HG03103 (cell line): ENCODE data around the gene MGAT4C.
A peak's percentile ranks its signal among the peaks of the same experiment; 100 is the strongest.

ENCODE experiments used
- ATAC-seq: cut with Tn5 transposase; IDR thresholded peaks from one replicate; pipeline ENCODE4 v1.9.1; 2021; ENCODE audit warnings: low read depth; ENCODE audit not compliant: unreplicated experiment

The MGAT4C gene

GRCh38 chr12:85993746-85994145, 262.4 kb downstream of the MGAT4C start:
- no peak for ATAC-seq

DNA sequence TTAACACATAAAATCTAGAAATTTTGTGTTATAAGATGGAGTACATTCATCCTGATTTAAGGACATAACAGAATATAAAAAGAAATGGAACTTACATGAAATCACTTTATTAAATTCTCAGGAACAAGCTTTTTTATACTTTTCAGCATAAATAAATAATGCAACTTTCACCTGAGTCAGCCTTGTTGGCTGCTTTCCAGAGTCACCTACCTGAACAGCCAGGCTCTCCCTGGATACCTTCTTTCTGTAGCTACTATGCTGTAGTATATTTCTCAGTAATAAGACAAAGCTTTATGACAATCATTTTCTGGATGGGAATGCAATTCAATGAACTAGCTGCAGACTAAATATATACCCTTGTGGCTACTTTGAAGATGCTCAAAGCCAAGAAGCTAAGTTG, 270.2 kb downstream of the MGAT4C start:
- no peak for ATAC-seq

DNA sequence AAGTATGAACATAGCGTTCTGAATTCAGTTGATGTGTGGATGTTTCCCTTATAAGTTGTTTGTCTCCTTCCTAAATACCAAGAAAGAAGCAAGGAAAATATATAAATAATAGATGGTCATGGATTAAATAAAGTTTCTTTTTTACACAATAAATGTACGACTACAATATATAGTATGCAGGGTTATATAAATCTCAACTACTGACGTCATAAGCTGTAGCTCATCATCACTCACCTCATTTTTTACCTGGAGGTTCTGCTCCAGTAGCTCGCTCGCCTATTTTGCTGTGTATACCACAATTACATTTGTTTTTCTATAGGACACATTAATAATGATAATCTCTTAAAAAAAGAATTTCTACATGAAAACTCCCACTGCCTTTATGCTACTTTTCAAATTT, 272.6 kb downstream of the MGAT4C start:
- ATAC-seq, result no peak

DNA sequence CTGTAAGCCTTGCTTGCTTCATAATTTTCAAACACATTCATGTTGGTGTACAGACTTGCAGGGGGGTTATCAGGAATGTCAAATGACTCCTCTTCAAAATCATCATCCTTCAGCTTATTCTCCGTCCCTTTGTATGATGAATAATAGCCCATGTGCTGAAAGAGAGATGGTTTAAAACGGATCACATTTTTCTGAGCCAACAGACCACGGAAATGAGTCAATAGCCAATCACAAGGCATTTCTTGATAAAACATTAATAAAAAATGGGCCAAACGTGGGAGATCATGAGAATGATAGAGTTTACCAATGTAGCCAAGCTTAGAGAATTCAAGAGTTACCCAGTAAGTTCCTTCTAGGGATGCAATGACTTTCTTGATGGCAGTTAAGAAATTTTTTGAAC, 276.6 kb downstream of the MGAT4C start:
- ATAC-seq, result no peak

DNA sequence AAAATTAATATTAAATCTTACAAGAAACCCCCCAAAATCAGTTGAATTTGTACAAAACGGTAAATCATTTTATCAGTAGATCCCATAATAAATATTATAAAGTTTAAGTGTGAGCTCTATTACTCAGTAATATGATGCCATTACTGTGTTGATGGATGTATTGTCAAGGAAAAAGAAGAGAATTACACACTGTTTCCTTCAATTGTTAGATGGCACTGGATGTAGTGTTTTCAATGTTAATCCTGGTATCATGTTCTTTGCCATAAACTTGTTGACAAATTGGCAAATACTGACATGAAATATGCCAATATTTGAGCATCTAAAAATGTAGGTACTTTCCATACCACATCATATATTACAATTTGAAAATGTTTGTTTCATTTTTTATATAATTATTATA, 280.5 kb downstream of the MGAT4C start:
- no peak for ATAC-seq

DNA sequence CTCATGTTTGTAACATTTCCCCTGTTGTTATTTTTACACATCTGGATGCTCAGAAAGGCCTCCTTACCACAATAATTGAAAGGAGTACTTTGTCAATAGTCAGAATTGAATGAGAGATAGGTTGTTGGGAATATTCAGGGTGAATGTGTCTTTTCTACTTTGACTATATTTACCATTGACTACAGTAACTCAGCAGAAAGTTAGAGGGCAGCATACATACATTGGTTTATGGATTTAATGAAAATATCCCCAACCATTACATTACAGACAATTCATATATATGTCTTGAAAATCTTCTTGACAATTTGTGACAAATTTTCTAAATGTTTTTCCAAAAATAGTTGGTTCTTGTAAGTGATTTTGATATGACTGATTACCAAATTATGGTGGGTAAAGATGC, 284.4 kb downstream of the MGAT4C start:
- ATAC-seq, result no peak

DNA sequence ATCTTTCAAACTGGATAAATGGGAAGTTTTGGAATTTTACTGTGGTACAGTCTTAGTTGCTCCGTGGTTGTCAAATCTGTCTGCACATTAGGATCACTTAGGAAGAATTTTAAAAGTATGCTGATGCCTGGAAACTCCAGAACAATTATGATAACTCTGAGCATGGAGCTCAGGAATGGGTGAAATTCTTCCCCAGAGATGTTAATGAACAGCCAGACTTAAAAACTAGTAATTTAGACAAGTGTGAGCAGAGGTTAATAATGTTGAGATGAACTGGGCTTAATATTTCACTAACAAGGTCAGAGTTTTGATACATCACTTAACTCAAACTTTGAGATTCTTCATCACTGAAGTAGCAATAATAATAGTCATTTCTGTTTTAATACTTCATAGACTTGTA, 287.6 kb downstream of the MGAT4C start:
- no peak for ATAC-seq

- no peak for ATAC-seq
Measured at GRCh38 chr12:85963326-85963725, 292.9 kb downstream of the MGAT4C start.

DNA sequence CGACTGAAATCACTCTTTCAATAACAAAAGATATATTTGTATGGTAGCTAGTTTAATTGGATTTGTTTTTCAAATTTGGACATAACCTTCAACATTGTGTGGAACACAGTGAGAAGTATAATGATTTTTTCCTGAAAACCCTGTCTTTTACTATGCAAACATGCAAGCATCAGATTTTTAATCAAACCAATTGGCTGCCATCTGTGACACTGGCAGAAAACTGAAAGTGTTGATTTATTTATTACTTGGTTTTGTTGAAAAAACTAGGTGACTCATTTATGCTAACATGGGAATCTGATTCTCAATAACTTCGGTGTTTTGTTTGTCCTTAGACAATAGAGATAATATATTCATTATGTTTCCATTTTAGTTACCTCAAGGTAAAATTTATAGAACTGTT, 300.1 kb downstream of the MGAT4C start:
- ATAC-seq, result no peak

DNA sequence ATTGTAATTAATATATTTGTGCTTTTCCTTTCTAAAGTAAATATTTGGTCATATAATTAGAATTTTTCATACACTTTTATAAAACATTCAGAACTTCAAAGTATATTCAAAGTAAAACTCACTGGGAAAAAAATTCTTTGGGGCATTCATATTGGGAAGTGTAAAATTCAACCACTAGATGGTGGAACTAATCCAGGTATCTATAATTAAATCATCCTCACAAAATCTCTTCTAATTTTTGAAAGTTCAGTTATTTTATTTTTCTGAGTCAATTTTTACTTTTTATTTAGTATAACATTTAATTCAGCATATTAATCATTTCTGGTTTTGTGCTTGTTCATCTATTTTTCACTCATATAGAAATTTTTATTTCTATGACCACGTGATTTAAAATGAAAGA, 301.1 kb downstream of the MGAT4C start:
- ATAC-seq, result no peak

DNA sequence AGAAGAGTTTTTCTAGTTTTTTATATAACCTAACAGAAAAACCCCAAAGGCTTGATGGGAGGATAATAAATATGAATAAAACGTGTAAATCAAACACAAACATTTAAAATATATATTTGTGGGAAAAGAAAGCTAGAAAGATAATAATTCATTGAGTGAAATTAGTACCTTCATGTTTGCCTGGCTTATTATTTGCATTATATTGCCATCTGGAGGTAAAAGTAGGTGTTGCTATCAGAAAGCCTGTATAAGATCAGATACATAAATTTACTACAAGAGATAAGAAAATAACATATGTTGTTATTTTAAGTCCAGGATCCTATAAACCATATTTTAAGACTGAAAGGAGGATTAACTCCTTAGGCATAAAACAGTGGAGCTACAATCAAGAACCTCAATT, 304.4 kb downstream of the MGAT4C start:
- no peak for ATAC-seq

- no peak for ATAC-seq
Measured at GRCh38 chr12:85949253-85949652, 306.9 kb downstream of the MGAT4C start.

- no peak for ATAC-seq
Measured at GRCh38 chr12:85948340-85948739, 307.9 kb downstream of the MGAT4C start.

DNA sequence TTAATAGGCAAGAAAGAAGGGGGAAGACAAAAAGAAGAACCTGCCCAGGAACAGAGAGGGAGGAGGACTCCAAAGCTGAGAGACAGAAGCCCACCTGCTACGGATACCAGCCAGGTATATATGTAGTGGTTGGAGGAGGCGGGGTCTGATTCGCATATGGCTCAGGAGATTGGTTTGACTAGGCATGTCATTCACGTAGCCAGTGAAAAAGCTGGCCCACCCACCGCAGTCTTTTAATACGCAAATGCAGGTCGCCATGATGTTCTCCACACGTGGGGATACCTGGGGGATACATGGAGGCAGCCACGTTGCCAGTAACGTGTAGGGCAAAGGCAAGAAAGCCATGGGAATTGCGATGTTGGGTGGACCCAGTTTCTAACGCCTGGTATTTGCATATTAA, 308.9 kb downstream of the MGAT4C start:
- ATAC-seq, result no peak

- ATAC-seq, result no peak
Measured at GRCh38 chr12:85946375-85946774, 309.8 kb downstream of the MGAT4C start.

DNA sequence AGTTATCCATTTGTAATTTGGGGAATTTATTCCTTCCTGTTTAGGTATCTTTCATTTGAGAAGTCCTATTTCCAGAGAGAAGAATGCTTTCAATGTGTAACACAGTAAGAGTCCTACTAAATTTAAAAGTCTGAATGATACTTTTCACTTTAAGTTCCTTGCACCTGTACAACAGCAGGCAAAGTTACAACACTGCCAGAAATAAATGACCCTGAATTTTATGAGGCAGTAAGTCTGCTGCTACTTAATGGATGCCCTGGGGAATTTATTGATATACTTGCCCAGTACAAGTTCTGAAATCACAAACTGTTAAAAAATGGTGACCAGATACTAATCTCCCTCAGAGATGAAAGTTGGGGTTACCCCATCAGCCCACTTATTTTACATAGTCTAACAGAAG, 329.0 kb downstream of the MGAT4C start:
- no peak for ATAC-seq

DNA sequence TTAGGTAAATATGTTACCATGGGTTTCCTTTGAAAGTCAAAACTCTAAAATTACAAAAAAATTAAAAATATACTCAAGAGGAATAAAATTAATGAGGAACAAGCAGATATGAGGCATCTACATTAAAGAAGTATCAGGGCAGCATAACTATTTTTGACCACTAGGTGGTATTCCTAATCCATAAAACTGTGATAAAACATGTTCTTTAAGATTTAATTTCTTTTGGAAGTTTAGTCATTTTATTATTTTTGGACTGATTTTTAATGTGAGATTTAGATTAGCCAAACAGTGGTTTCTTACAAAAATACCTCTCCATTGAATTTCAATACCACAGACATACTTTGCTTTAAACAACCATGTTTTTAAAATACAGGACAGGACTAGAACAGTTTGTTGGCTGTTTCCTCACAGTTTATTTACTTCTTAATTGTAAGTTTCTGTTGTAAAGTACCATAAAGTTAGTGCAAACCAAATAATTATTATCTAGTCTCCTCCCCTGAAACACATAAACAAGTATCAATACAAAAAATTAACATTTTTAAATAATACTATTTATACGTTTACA, 332.3 kb downstream of the MGAT4C start:
- no peak for ATAC-seq

- ATAC-seq, result peak; percentile 67
Measured at GRCh38 chr12:85920324-85920947, 335.8 kb downstream of the MGAT4C start.
